HEK293 (cell line): ENCODE data around the gene MED13L.

Experiments used
- CTCF ChIA-PET: fragments of 350-600 bp; formaldehyde crosslinking; extraction: SDS; loops from one replicate; lab custom pipeline; 2021; ENCODE audit warnings: antibody characterized with exemption; lab: Yijun Ruan, JAX
- POLR2A ChIA-PET: fragments of 300-600 bp; formaldehyde crosslinking; extraction: SDS; loops from one replicate; lab custom pipeline; 2020; ENCODE audit warnings: antibody characterized with exemption, inconsistent platforms; lab: Yijun Ruan, JAX
- H3K27ac ChIP-seq: fragments of 200-500 bp; sonication (Bioruptor generic); 2 replicates; pipeline ENCODE4 v1.5.1; 2014; ENCODE audit warnings: low read depth, low read length, control low read depth, inconsistent platforms; ENCODE audit errors: extremely low read depth
- H3K36me3 ChIP-seq, 2 experiments: fragments of 200-500 bp in 1 of 2; sonication (Bioruptor generic) in 1 of 2; 1 replicate in 1 of 2; 2 replicates in 1 of 2; pipeline ENCODE4 v1.5.1; 2014 to 2017; ENCODE audit warnings: inconsistent platforms in 2 of 2, low read length in 2 of 2; ENCODE audit not compliant: control insufficient read depth in 2 of 2, insufficient read depth in 1 of 2
- H3K4me1 ChIP-seq: fragments of 200-500 bp; sonication (Bioruptor generic); 2 replicates; pipeline ENCODE4 v1.5.1; 2014; ENCODE audit warnings: mild to moderate bottlenecking, low read length, inconsistent platforms; ENCODE audit not compliant: control insufficient read depth, insufficient read depth
- H3K4me3 ChIP-seq: 2 replicates; pipeline ENCODE4 v1.5.1; 2011; ENCODE audit warnings: low read depth, mild to moderate bottlenecking, control low read depth, low read length, moderate library complexity
- H3K9me3 ChIP-seq: fragments of 200-500 bp; sonication (Bioruptor generic); 2 replicates; pipeline ENCODE4 v1.5.1; 2014; ENCODE audit warnings: low read depth, low read length, inconsistent platforms; ENCODE audit not compliant: control insufficient read depth, insufficient read depth
- AEBP2 ChIP-seq: fragments of 450-650 bp; formaldehyde crosslinking; IDR thresholded peaks from 2 replicates; pipeline ENCODE4 v1.5.1; 2016; ENCODE audit warnings: missing biosample characterization, missing genetic modification characterization, borderline replicate concordance
- HOXC10 ChIP-seq: sonication (generic); formaldehyde crosslinking; IDR thresholded peaks from 2 replicates; pipeline ENCODE4 v1.8.1; 2023; ENCODE audit warnings: mild to moderate bottlenecking, missing genetic modification reagents
- HOXD13 ChIP-seq: sonication (generic); formaldehyde crosslinking; IDR thresholded peaks from 2 replicates; pipeline ENCODE4 v1.8.0; 2022; ENCODE audit warnings: missing genetic modification reagents, borderline replicate concordance
- PRDM1 ChIP-seq: fragments of 450-650 bp; formaldehyde crosslinking; IDR thresholded peaks from 2 replicates; pipeline ENCODE4; 2016; ENCODE audit warnings: missing biosample characterization, missing genetic modification characterization
- PRDM10 ChIP-seq: fragments of 450-650 bp; formaldehyde crosslinking; IDR thresholded peaks from 2 replicates; pipeline ENCODE4 v1.5.1; 2016; ENCODE audit warnings: missing biosample characterization, missing genetic modification characterization
- PRDM6 ChIP-seq: fragments of 450-650 bp; formaldehyde crosslinking; IDR thresholded peaks from 2 replicates; pipeline ENCODE4 v1.5.1; 2017; ENCODE audit warnings: missing biosample characterization, missing genetic modification characterization
- TCF7L2 ChIP-seq: IDR thresholded peaks from 2 replicates; pipeline ENCODE4 v1.6.1; 2011; ENCODE audit warnings: low read depth, mild to moderate bottlenecking, inconsistent platforms, low read length, moderate library complexity, borderline replicate concordance
- TSHZ1 ChIP-seq: fragments of 450-650 bp; formaldehyde crosslinking; IDR thresholded peaks from 2 replicates; pipeline ENCODE4 v1.5.1; 2016; ENCODE audit warnings: missing biosample characterization, missing genetic modification characterization, borderline replicate concordance
- YY2 ChIP-seq: fragments of 450-650 bp; formaldehyde crosslinking; IDR thresholded peaks from 2 replicates; pipeline ENCODE4 v1.5.1; 2016; ENCODE audit warnings: missing biosample characterization, missing genetic modification characterization
- ZBTB20 ChIP-seq: fragments of 450-650 bp; formaldehyde crosslinking; IDR thresholded peaks from 2 replicates; pipeline ENCODE4 v1.5.1; 2016; ENCODE audit warnings: missing biosample characterization, missing genetic modification characterization
- ZBTB7A ChIP-seq: fragments of 450-650 bp; formaldehyde crosslinking; IDR thresholded peaks from 2 replicates; pipeline ENCODE4 v1.5.1; 2016; ENCODE audit warnings: low read depth, missing biosample characterization, missing genetic modification characterization
- ZNF148 ChIP-seq: fragments of 450-650 bp; formaldehyde crosslinking; IDR thresholded peaks from 2 replicates; pipeline ENCODE4 v1.5.0; 2017; ENCODE audit warnings: missing biosample characterization, missing genetic modification characterization, borderline replicate concordance
- ZNF24 ChIP-seq: fragments of 450-650 bp; formaldehyde crosslinking; IDR thresholded peaks from 2 replicates; pipeline ENCODE4 v1.5.1; 2016; ENCODE audit warnings: missing biosample characterization, missing genetic modification characterization
- ZNF362 ChIP-seq: fragments of 450-650 bp; formaldehyde crosslinking; IDR thresholded peaks from 2 replicates; pipeline ENCODE4 v1.5.1; 2016; ENCODE audit warnings: missing biosample characterization, missing genetic modification characterization
- ZNF366 ChIP-seq: fragments of 450-650 bp; formaldehyde crosslinking; conservative IDR thresholded peaks from 2 replicates; pipeline ENCODE4 v1.5.1; 2016; ENCODE audit warnings: missing biosample characterization, missing genetic modification characterization
- ZNF626 ChIP-seq: fragments of 450-650 bp; sonication (Bioruptor Pico); formaldehyde crosslinking; IDR thresholded peaks from 2 replicates; pipeline ENCODE4 v1.5.1; 2018; ENCODE audit warnings: missing biosample characterization, missing genetic modification characterization, inconsistent platforms
- ZNF629 ChIP-seq: fragments of 450-650 bp; formaldehyde crosslinking; IDR thresholded peaks from 2 replicates; pipeline ENCODE4 v1.5.1; 2017; ENCODE audit warnings: missing biosample characterization, missing genetic modification characterization
- ZNF660 ChIP-seq: fragments of 450-650 bp; IDR thresholded peaks from 2 replicates; pipeline ENCODE4 v1.5.1; 2018; ENCODE audit warnings: missing biosample characterization, mild to moderate bottlenecking, missing genetic modification characterization
- ZSCAN5A ChIP-seq: fragments of 450-650 bp; formaldehyde crosslinking; IDR thresholded peaks from 2 replicates; pipeline ENCODE4 v1.5.1; 2016; ENCODE audit warnings: missing biosample characterization, missing genetic modification characterization
- ZXDB ChIP-seq: fragments of 450-650 bp; formaldehyde crosslinking; IDR thresholded peaks from 2 replicates; pipeline ENCODE4 v1.5.1; 2016; ENCODE audit warnings: missing biosample characterization, missing genetic modification characterization

Gene MED13L

GRCh38 chr12:116142936-116143898 lies 134.3 kb downstream of the MED13L start:
- ChIA-PET POLR2A (no interaction called here), CTCF (no interaction called here)
- no peak overlapping the region for H3K4me3 ChIP-seq
- H3K27ac ChIP-seq: peak overlapping the region; percentile 17; the same call in 1 of the 2 replicates
- H3K9me3 ChIP-seq: no peaks in the 10 kb centered on the region
- H3K36me3 ChIP-seq: no peaks in the 10 kb centered on the region
- H3K4me1 ChIP-seq: peaks cover 43% of the 10 kb centered on the region
- no peak for TF ChIP-seq YY2 (tag by site-specific recombination)
- no peak; the same call in 1 of the 2 replicates for TF ChIP-seq ZNF24 (tag by site-specific recombination)
- TF ChIP-seq ZNF362 (tag by site-specific recombination): peak; percentile 72
- TF ChIP-seq ZXDB (tag by site-specific recombination): 0 out of 2 replicates have a peak, but pooled peaks have one; percentile 18
- TF ChIP-seq HOXD13 (CRISPR knock-in tag): no peak
- no peak for TF ChIP-seq ZNF626
- TF ChIP-seq ZBTB7A (tag by site-specific recombination): no peak
- no peak for TF ChIP-seq HOXC10 (CRISPR knock-in tag)
- TF ChIP-seq ZNF629: peak; percentile 55
- TF ChIP-seq PRDM10: peak; percentile 57; the same call in 1 of the 2 replicates
- TF ChIP-seq ZSCAN5A (tag by site-specific recombination): no peak
- 0 out of 2 replicates have a peak, but pooled peaks have one; percentile 15 for TF ChIP-seq ZBTB20 (tag by site-specific recombination)
- peak; percentile 71 for TF ChIP-seq PRDM1 (tag by site-specific recombination)
- no peak for TF ChIP-seq TSHZ1 (tag by site-specific recombination)
- 0 out of 2 replicates have a peak, but pooled peaks have one; percentile 9 for TF ChIP-seq ZNF660 (tag by site-specific recombination)
- TF ChIP-seq ZNF366: peak; percentile 49
- no peak for TF ChIP-seq TCF7L2
- peak; percentile 89 for TF ChIP-seq PRDM6 (tag by site-specific recombination)
- TF ChIP-seq ZNF148 (tag by site-specific recombination): no peak
- TF ChIP-seq AEBP2 (tag by site-specific recombination): no peak
